AG08395 (cell line): ENCODE data around the gene DOCK4.
"Not testable (repeated sequence)": the region's sequence is repeated elsewhere in the genome, so short reads cannot be mapped to it uniquely, and the experiment has no call there.

Experiments used
- DNase-seq: peaks from one replicate; pipeline ENCODE4 v3.0.0; 2012; ENCODE audit warnings: mixed read lengths, low spot score

Gene DOCK4

GRCh38 chr7:112206238-112206990, at the start of gene DOCK4, which contains the start of gene ZNF277:
TSS of gene DOCK4 (minus strand) at chr7:112206399. CDS start at chr7:112206138, 261 bp downstream.
TSS of gene ZNF277 (plus strand) at chr7:112206695. CDS start at chr7:112206717, 22 bp downstream.
- DNase-seq, result peak; percentile 97

GRCh38 chr7:112255388-112255720, 49.2 kb upstream of the DOCK4 start:
- no peak for DNase-seq

GRCh38 chr7:112254709-112255387, 48.6 kb upstream of the DOCK4 start:
- no peak for DNase-seq

- DNase-seq, result no peak
These were observed 48.0 kb upstream of the DOCK4 start for GRCh38 chr7:112254156-112254555.

- DNase-seq, result no peak
These were observed 46.5 kb upstream of the DOCK4 start for GRCh38 chr7:112252691-112253090.

GRCh38 chr7:112252141-112252540, 45.9 kb upstream of the DOCK4 start:
- DNase-seq, result no peak

GRCh38 chr7:112249967-112250366, 43.8 kb upstream of the DOCK4 start:
- DNase-seq, result not testable (repeated sequence)

- DNase-seq, result no peak
These were observed 42.4 kb upstream of the DOCK4 start for GRCh38 chr7:112248598-112248997.

- no peak for DNase-seq
These were observed 32.8 kb upstream of the DOCK4 start for GRCh38 chr7:112238852-112239610.

GRCh38 chr7:112238330-112238729, 32.1 kb upstream of the DOCK4 start:
- no peak for DNase-seq

GRCh38 chr7:112236597-112236996, 30.4 kb upstream of the DOCK4 start:
- DNase-seq, result no peak

GRCh38 chr7:112234147-112234546, 27.9 kb upstream of the DOCK4 start:
- DNase-seq, result no peak

GRCh38 chr7:112233048-112233697, 27.0 kb upstream of the DOCK4 start:
- no peak for DNase-seq

GRCh38 chr7:112232212-112232978, 26.2 kb upstream of the DOCK4 start:
- DNase-seq, result no peak

GRCh38 chr7:112228632-112229031, 22.4 kb upstream of the DOCK4 start:
- DNase-seq, result no peak

- no peak for DNase-seq
These were observed 20.6 kb upstream of the DOCK4 start for GRCh38 chr7:112226701-112227276.

GRCh38 chr7:112225006-112225405, 18.8 kb upstream of the DOCK4 start:
- DNase-seq, result no peak

GRCh38 chr7:112224186-112224585, 18.0 kb upstream of the DOCK4 start:
- DNase-seq, result no peak

- no peak for DNase-seq
These were observed 17.1 kb upstream of the DOCK4 start for GRCh38 chr7:112223310-112223709.

GRCh38 chr7:112220877-112221434, 14.8 kb upstream of the DOCK4 start:
- no peak for DNase-seq

GRCh38 chr7:112215787-112216186, 9.6 kb upstream of the DOCK4 start:
- no peak for DNase-seq
